Fibroblast of lung (primary cell): ENCODE results near the gene PNPLA7. TPM values are rescaled to one million over a fixed set of nuclear protein-coding genes. Genes with fewer than 3 reads are reported as not detected.

Experiments
- DNase-seq, 2 donors: peaks; one replicate each; pipeline versions ENCODE4 v3.0.0 to v3.0.0-alpha.2; 2010; ENCODE audit warnings: low read depth in 2 of 2
- H2AFZ ChIP-seq: 2 replicates; pipeline ENCODE4 v1.5.1; 2012; ENCODE audit warnings: low read length, control low read depth, inconsistent platforms
- H3K27ac ChIP-seq: 2 replicates; pipeline ENCODE4 v1.5.1; 2011; ENCODE audit warnings: low read length, control low read depth; ENCODE audit not compliant: insufficient read depth
- H3K27me3 ChIP-seq: 2 replicates; pipeline ENCODE4 v1.5.1; 2011; ENCODE audit warnings: mild to moderate bottlenecking, low read length; ENCODE audit not compliant: control insufficient read depth, insufficient read depth
- H3K36me3 ChIP-seq: 2 replicates; pipeline ENCODE4 v1.5.1; 2011; ENCODE audit warnings: low read length; ENCODE audit not compliant: control insufficient read depth, insufficient read depth
- H3K4me1 ChIP-seq: 2 replicates; pipeline ENCODE4 v1.5.1; 2011; ENCODE audit warnings: low read length; ENCODE audit not compliant: control insufficient read depth, insufficient read depth; ENCODE audit errors: extremely low read depth
- H3K4me2 ChIP-seq: 2 replicates; pipeline ENCODE4 v1.5.1; 2011; ENCODE audit warnings: low read length, control low read depth; ENCODE audit not compliant: insufficient read depth; ENCODE audit errors: extremely low read depth
- H3K4me3 ChIP-seq, 4 experiments: fragments of 200-600 bp in 1 of 4; sonication (generic) in 1 of 4; replicated peaks in 1 of 4; 2 replicates each; pipeline ENCODE4 v1.5.1; 2011 to 2016; ENCODE audit warnings: low read length in 4 of 4, low read depth in 3 of 4, mild to moderate bottlenecking in 3 of 4, control low read depth in 2 of 4, inconsistent platforms in 1 of 4, mixed read lengths in 1 of 4; ENCODE audit not compliant: insufficient read depth in 1 of 4; ENCODE audit errors: control extremely low read depth in 1 of 4
- H3K79me2 ChIP-seq: 2 replicates; pipeline ENCODE4 v1.5.1; 2012; ENCODE audit warnings: mild to moderate bottlenecking, low read length, inconsistent platforms; ENCODE audit not compliant: control insufficient read depth, insufficient read depth
- H3K9ac ChIP-seq: 2 replicates; pipeline ENCODE4 v1.5.1; 2011; ENCODE audit warnings: mild to moderate bottlenecking, low read length, control low read depth; ENCODE audit not compliant: insufficient read depth
- H3K9me3 ChIP-seq: 2 replicates; pipeline ENCODE4 v1.5.1; 2012; ENCODE audit warnings: low read depth, low read length; ENCODE audit not compliant: control insufficient read depth, insufficient read depth
- H4K20me1 ChIP-seq: 2 replicates; pipeline ENCODE4 v1.5.1; 2011; ENCODE audit warnings: low read length; ENCODE audit not compliant: control insufficient read depth, insufficient read depth; ENCODE audit errors: extremely low read depth
- EZH2 ChIP-seq: IDR thresholded peaks from 2 replicates; pipeline ENCODE4 v1.5.1; 2012; ENCODE audit warnings: low read length, control low read depth, mild to moderate bottlenecking; ENCODE audit errors: missing control alignments
- polyA plus RNA-seq, 2 donors: library from polyadenylated mRNA; depleted of rRNA in 1 of 2; stranded (reverse) in 1 of 2; unstranded in 1 of 2; fragments of >200 nt; gene quantifications; 2 replicates each; pipeline ENCODE4 v1.2.1, GENCODE V29; 2011 to 2012; ENCODE audit warnings: missing spikeins in 1 of 2
- total RNA-seq: library from RNA; depleted of rRNA; stranded (reverse); fragments of >200 nt; gene quantifications from 2 replicates; pipeline ENCODE4 v1.2.1, GENCODE V29; 2014
- TF ChIP-seq, protein P1 (sequence below), 2 donors: IDR thresholded peaks in 1 of 2; conservative IDR thresholded peaks in 1 of 2; 1 replicate in 1 of 2; 2 replicates in 1 of 2; pipeline ENCODE4 v1.5.1; 2011 to 2012; ENCODE audit warnings: low read length in 2 of 2, control low read depth in 1 of 2, inconsistent platforms in 1 of 2, low read depth in 1 of 2, mild to moderate bottlenecking in 1 of 2

The PNPLA7 gene
- total and polyA plus RNA-seq, 2 donors (not counting 1 experiment from before 2014, with no cell fraction given) = 0.23 to 3.0 TPM

DNA sequence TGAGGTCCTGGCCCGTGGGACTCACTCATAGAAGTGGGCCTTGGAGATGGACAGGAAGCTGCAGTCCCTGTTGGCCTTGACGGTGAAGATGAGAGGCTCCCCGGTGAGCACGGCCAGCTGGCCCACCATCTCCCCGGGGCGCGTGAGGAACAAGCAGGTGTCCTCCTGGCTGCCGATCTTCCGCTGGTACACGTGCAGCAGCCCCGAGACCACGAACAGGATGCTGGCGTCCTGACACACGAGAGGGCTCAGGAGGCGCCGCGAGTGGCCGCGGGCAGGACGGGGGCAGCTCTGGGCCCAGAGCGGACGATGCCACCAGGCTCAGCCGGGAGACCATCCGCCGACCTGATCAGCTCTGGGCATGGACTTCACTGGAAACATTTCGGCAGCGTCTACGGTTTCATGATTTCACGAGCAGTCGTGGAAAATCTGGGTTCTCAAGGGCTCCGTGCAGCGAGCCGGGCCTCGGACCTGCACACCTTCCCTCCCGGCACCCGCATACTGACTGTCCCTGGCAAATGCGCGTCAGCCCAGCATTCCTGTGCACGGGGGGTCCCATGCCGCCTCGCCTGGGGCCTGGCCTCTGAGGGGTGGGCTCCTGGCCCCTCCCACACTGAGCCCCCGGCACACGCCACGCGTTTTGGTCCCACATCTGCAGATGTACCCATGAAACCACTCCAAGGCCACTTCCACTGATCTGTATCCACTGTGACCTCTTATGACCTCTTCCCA lies 49.4 kb downstream of the PNPLA7 start:
- Histone ChIP-seq H3K79me2 (no peaks in the 10 kb centered on the region), H3K4me2 (no peak overlapping the region), H3K27ac (no peak overlapping the region), H3K36me3 (no peaks in the 10 kb centered on the region), H3K4me3 (no peak overlapping the region), H2AFZ (no peak overlapping the region), H4K20me1 (no peaks in the 10 kb centered on the region), H3K9ac (no peak overlapping the region), H3K9me3 (no peaks in the 10 kb centered on the region), H3K27me3 (no peaks in the 10 kb centered on the region), H3K4me1 (no peaks in the 10 kb centered on the region)
- TF ChIP-seq, protein P1, sequence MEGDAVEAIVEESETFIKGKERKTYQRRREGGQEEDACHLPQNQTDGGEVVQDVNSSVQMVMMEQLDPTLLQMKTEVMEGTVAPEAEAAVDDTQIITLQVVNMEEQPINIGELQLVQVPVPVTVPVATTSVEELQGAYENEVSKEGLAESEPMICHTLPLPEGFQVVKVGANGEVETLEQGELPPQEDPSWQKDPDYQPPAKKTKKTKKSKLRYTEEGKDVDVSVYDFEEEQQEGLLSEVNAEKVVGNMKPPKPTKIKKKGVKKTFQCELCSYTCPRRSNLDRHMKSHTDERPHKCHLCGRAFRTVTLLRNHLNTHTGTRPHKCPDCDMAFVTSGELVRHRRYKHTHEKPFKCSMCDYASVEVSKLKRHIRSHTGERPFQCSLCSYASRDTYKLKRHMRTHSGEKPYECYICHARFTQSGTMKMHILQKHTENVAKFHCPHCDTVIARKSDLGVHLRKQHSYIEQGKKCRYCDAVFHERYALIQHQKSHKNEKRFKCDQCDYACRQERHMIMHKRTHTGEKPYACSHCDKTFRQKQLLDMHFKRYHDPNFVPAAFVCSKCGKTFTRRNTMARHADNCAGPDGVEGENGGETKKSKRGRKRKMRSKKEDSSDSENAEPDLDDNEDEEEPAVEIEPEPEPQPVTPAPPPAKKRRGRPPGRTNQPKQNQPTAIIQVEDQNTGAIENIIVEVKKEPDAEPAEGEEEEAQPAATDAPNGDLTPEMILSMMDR (conservative IDR thresholded peaks at IDR 0.05 in 1 of 2, IDR thresholded peaks at IDR 0.05 in 1 of 2; ENCODE audit: low read depth in 1 of 2, low read length in 2 of 2) = no peak
- DNase-seq = no peak

DNA sequence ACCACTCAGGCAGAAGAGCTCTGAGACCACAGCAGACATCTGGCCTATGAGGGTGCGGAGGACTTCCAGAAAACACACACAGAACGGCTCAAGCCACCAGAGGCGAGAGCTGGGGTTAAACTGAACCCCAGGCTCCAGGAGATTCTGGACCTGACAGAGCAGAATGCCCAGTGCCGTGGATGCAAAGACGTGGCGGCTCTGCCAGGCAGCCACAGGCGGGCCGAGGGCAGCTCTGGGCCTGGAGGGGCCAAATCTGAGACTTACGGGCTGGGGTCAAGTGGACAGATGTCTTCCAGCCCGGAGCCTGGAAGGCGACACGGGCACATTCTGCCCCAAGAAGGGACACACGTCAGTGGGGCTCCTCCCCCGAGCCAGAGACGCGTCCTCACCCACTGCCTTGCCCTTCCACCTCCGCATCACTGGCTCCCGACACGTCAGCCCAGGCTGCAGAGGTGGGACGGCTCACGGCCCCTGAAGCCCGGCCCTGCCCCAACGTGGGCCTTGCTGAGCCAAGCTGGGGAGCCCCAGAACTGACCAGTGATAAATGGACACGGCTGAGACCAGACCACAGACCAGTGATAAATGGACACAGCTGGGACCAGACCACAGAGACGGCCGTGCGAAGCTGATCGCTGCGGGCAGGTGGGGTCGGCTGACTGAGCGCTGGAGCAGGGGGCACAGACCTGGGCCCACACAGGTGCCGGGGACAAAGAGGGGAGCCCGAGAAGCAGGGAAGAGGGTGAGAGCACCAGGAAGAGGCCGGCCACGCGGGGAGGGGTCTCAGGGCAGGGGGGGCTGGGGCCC lies 50.1 kb downstream of the PNPLA7 start:
- TF ChIP-seq, protein P1 (conservative IDR thresholded peaks at IDR 0.05 in 1 of 2, IDR thresholded peaks at IDR 0.05 in 1 of 2; ENCODE audit: low read depth in 1 of 2, low read length in 2 of 2) = no peak
- no peak for TF ChIP-seq EZH2
- no peaks in the 10 kb centered on the region for H4K20me1 ChIP-seq

DNA sequence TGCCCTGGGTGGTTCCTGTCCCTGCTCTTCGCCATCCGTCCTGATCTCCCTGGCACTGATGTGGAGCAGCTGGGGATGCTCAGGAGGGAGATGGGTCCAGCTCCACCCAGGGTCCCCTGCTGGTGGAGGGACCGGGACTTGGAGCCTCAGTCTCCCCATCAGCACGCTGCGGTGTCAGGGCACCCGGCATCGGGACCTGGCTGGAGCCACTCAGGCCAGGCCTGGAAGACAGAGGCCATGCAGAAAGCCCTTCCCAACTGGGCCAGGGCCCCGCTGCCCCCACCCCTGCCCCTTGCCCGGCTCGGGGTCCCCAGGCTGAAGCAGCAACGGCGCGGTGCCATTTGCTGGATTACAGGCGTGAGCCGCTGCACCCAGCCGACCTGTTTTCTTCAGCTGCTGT lies 50.8 kb downstream of the PNPLA7 start:
- Histone ChIP-seq H4K20me1 (no peaks in the 10 kb centered on the region), H3K4me3 (no peak overlapping the region), H3K27ac (no peak overlapping the region), H3K4me1 (no peaks in the 10 kb centered on the region), H2AFZ (no peak overlapping the region), H3K36me3 (no peaks in the 10 kb centered on the region), H3K4me2 (no peak overlapping the region), H3K9ac (no peak overlapping the region), H3K9me3 (no peaks in the 10 kb centered on the region), H3K27me3 (no peaks in the 10 kb centered on the region), H3K79me2 (no peaks in the 10 kb centered on the region)
- no peak for TF ChIP-seq EZH2
- TF ChIP-seq, protein P1 (conservative IDR thresholded peaks at IDR 0.05 in 1 of 2, IDR thresholded peaks at IDR 0.05 in 1 of 2; ENCODE audit: low read depth in 1 of 2, low read length in 2 of 2) = no peak
- no peak for DNase-seq

More for the DNA sequence above, 50.1 kb downstream of the PNPLA7 start:
- no peaks in the 10 kb centered on the region for H3K36me3 ChIP-seq
- no peaks in the 10 kb centered on the region for H3K4me1 ChIP-seq
- H3K27me3 ChIP-seq = no peaks in the 10 kb centered on the region
- no peaks in the 10 kb centered on the region for H3K79me2 ChIP-seq
- H3K4me3 ChIP-seq = no peak overlapping the region
- no peak for DNase-seq
- no peak overlapping the region for H2AFZ ChIP-seq
- no peak overlapping the region for H3K27ac ChIP-seq
- no peak overlapping the region for H3K9ac ChIP-seq
- H3K4me2 ChIP-seq = no peak overlapping the region
- H3K9me3 ChIP-seq = no peaks in the 10 kb centered on the region
